VCaP (cell line): ENCODE data around the gene F2RL2.
A peak's percentile ranks its signal among the peaks of the same experiment; 100 is the strongest.

Source experiments
- H3K27ac ChIP-seq: fragments of 450-650 bp; 2 replicates; pipeline ENCODE4 v1.5.1; 2017
- TF ChIP-seq, protein P1 (sequence below): fragments of 450-650 bp; conservative IDR thresholded peaks from 2 replicates; pipeline ENCODE4 v1.5.1; 2017; ENCODE audit warnings: mild to moderate bottlenecking, moderate library complexity

F2RL2 gene

GRCh38 chr5:76642390-76643040, 19.3 kb upstream of the F2RL2 start:
- TF ChIP-seq, protein P1, sequence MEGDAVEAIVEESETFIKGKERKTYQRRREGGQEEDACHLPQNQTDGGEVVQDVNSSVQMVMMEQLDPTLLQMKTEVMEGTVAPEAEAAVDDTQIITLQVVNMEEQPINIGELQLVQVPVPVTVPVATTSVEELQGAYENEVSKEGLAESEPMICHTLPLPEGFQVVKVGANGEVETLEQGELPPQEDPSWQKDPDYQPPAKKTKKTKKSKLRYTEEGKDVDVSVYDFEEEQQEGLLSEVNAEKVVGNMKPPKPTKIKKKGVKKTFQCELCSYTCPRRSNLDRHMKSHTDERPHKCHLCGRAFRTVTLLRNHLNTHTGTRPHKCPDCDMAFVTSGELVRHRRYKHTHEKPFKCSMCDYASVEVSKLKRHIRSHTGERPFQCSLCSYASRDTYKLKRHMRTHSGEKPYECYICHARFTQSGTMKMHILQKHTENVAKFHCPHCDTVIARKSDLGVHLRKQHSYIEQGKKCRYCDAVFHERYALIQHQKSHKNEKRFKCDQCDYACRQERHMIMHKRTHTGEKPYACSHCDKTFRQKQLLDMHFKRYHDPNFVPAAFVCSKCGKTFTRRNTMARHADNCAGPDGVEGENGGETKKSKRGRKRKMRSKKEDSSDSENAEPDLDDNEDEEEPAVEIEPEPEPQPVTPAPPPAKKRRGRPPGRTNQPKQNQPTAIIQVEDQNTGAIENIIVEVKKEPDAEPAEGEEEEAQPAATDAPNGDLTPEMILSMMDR = no peak
- no peak overlapping the region for H3K27ac ChIP-seq

DNA sequence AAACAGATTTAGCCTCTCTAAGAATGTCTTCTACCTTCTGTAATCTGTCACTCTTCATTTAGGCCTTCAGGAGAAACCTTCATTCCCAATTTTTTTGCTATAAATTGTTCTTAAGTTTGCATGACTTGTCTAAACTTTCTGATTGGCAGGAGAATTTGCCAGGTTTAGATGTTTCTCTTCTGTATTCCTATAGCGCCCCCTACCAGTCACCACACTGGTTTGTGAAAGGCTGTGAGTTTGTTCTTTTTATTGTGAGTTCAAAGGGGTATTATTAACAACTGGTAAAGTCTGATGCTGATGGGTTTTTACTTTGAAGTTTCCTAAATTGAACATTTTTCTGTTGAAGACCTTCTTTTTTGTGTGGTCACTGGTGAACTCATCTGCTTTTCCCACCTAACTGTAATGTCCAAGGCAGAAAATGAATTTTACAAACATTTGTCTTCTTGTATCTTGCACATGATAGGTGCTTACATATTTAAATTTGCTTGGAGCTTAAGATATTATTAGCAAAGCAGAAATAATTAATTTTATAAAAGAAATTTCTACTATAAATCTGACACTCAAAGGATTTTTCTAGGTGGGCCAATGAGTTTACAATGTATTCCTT, 18.4 kb upstream of the F2RL2 start:
- TF ChIP-seq, protein P1 = peak; percentile 66
- H3K27ac ChIP-seq = no peak overlapping the region

GRCh38 chr5:76638479-76638878, 15.3 kb upstream of the F2RL2 start:
- H3K27ac ChIP-seq = peak overlapping the region; percentile 36; the same call in 1 of the 2 replicates
- TF ChIP-seq, protein P1 = no peak

- TF ChIP-seq, protein P1 = no peak
- peak overlapping the region; percentile 36; the same call in 1 of the 2 replicates for H3K27ac ChIP-seq
Measured at GRCh38 chr5:76637490-76637889, 14.3 kb upstream of the F2RL2 start.

GRCh38 chr5:76634661-76635060, 11.5 kb upstream of the F2RL2 start:
- TF ChIP-seq, protein P1 = no peak
- no peak overlapping the region for H3K27ac ChIP-seq

- no peak overlapping the region for H3K27ac ChIP-seq
- TF ChIP-seq, protein P1 = no peak
Measured at GRCh38 chr5:76626738-76627137, 3.5 kb upstream of the F2RL2 start.

- H3K27ac ChIP-seq = no peak overlapping the region
Measured at GRCh38 chr5:76625087-76625815, 2.0 kb upstream of the F2RL2 start.

More at GRCh38 chr5:76625087-76625815, 2.0 kb upstream of the F2RL2 start:
- TF ChIP-seq, protein P1 = no peak
